CD14-positive monocyte (primary cell): Measurements from ENCODE around the gene LRP6. TPM values are rescaled to one million over a fixed set of nuclear protein-coding genes. Genes with fewer than 3 reads are reported as not detected.
"Not testable (repeated sequence)": the region's sequence is repeated elsewhere in the genome, so short reads cannot be mapped to it uniquely, and the experiment has no call there.

Experiments used
- DNase-seq, 3 donors: peaks; one replicate each; pipeline ENCODE4 v3.0.0-alpha.2; 2011 to 2022
- H2AFZ ChIP-seq: 2 replicates; pipeline ENCODE4 v1.6.0; 2012; ENCODE audit warnings: mild to moderate bottlenecking, low read depth, low read length, inconsistent platforms; ENCODE audit not compliant: insufficient read depth, poor library complexity, severe bottlenecking
- H3K27ac ChIP-seq, 2 donors: 1 replicate in 1 of 2; 2 replicates in 1 of 2; pipeline ENCODE4 v1.5.1; 2012 to 2013; ENCODE audit warnings: low read length in 2 of 2, control low read depth in 1 of 2, inconsistent platforms in 1 of 2, low read depth in 1 of 2, mild to moderate bottlenecking in 1 of 2
- H3K27me3 ChIP-seq, 2 donors: one replicate each; pipeline versions ENCODE4 v1.6.0 to v1.6.1; 2011 to 2013; ENCODE audit warnings: low read length in 2 of 2; ENCODE audit not compliant: control insufficient read depth in 2 of 2, insufficient read depth in 2 of 2
- H3K36me3 ChIP-seq, 2 donors: replicated peaks in 1 of 2; 1 replicate in 1 of 2; 2 replicates in 1 of 2; pipeline versions ENCODE4 v1.5.1 to v1.6.1; 2012 to 2013; ENCODE audit warnings: low read length in 2 of 2, control low read depth in 1 of 2, inconsistent platforms in 1 of 2, mild to moderate bottlenecking in 1 of 2; ENCODE audit not compliant: insufficient read depth in 2 of 2, control insufficient read depth in 1 of 2
- H3K4me1 ChIP-seq, 2 donors: 1 replicate in 1 of 2; 2 replicates in 1 of 2; pipeline versions ENCODE4 v1.5.1 to v1.6.1; 2012 to 2013; ENCODE audit warnings: low read length in 2 of 2, control low read depth in 1 of 2, inconsistent platforms in 1 of 2, mild to moderate bottlenecking in 1 of 2, moderate library complexity in 1 of 2; ENCODE audit not compliant: insufficient read depth in 2 of 2, control insufficient read depth in 1 of 2
- H3K4me2 ChIP-seq: replicated peaks from 2 replicates; pipeline ENCODE3; 2012; ENCODE audit warnings: low read length, moderate library complexity, mild to moderate bottlenecking; ENCODE audit not compliant: poor library complexity, severe bottlenecking; ENCODE audit errors: extremely low read depth
- H3K4me3 ChIP-seq, 3 experiments: fragments of 200-600 bp in 1 of 3; sonication (generic) in 1 of 3; replicated peaks in 1 of 3; 1 replicate in 2 of 3; 2 replicates in 1 of 3; pipeline ENCODE4 v1.5.1; 2011 to 2013; ENCODE audit warnings: low read length in 3 of 3, mild to moderate bottlenecking in 3 of 3, control low read depth in 2 of 3, low read depth in 2 of 3, inconsistent platforms in 1 of 3, moderate library complexity in 1 of 3
- H3K79me2 ChIP-seq: 2 replicates; pipeline ENCODE4 v1.6.0; 2012; ENCODE audit warnings: mild to moderate bottlenecking, control low read depth, inconsistent platforms, low read length, moderate library complexity; ENCODE audit not compliant: insufficient read depth
- H3K9ac ChIP-seq: 2 replicates; pipeline ENCODE4 v1.6.0; 2017; ENCODE audit warnings: low read length, mild to moderate bottlenecking; ENCODE audit not compliant: insufficient read depth, poor library complexity, severe bottlenecking
- H3K9me3 ChIP-seq, 2 donors: replicated peaks in 1 of 2; 1 replicate in 1 of 2; 2 replicates in 1 of 2; pipeline versions ENCODE4 v1.5.1 to v1.6.1; 2012 to 2013; ENCODE audit warnings: low read length in 2 of 2, control low read depth in 1 of 2; ENCODE audit not compliant: control insufficient read depth in 1 of 2, insufficient read depth in 1 of 2
- H4K20me1 ChIP-seq: 2 replicates; pipeline ENCODE4 v1.6.0; 2012; ENCODE audit warnings: mild to moderate bottlenecking, low read length, control low read depth, moderate library complexity; ENCODE audit not compliant: insufficient read depth
- H3K27ac Mint-ChIP-seq, 7 donors: one replicate each; pipeline ENCODE4 v1.8.0; 2020; ENCODE audit warnings: mild to moderate bottlenecking in 7 of 7, mixed read lengths in 7 of 7, moderate library complexity in 6 of 7, inconsistent platforms in 2 of 7
- H3K27me3 Mint-ChIP-seq, 3 donors: one replicate each; pipeline ENCODE4 v1.8.0; 2021 to 2022; ENCODE audit warnings: low read depth in 3 of 3, mild to moderate bottlenecking in 3 of 3, mixed read lengths in 3 of 3, moderate library complexity in 3 of 3, inconsistent platforms in 1 of 3
- H3K36me3 Mint-ChIP-seq, 2 donors: one replicate each; pipeline ENCODE4 v1.8.0; 2020; ENCODE audit warnings: mixed read lengths in 2 of 2, inconsistent platforms in 1 of 2, mild to moderate bottlenecking in 1 of 2
- H3K4me1 Mint-ChIP-seq: one replicate; pipeline ENCODE4 v1.8.0; 2020; ENCODE audit warnings: mild to moderate bottlenecking, mixed read lengths
- H3K4me3 Mint-ChIP-seq, 2 donors: one replicate each; pipeline ENCODE4 v1.8.0; 2020; ENCODE audit warnings: mild to moderate bottlenecking in 2 of 2, mixed read lengths in 2 of 2, moderate library complexity in 1 of 2
- H3K9me3 Mint-ChIP-seq, 7 donors: one replicate each; pipeline ENCODE4 v1.8.0; 2020 to 2022; ENCODE audit warnings: mixed read lengths in 7 of 7, mild to moderate bottlenecking in 6 of 7, moderate library complexity in 6 of 7, inconsistent platforms in 2 of 7
- WGBS: methylation state at CpG from one replicate; pipeline ENCODE4 v1.1.5; 2013; ENCODE audit warnings: missing lambda C conversion rate; ENCODE audit not compliant: insufficient coverage; 5-methylcytosine and 5-hydroxymethylcytosine counted together
- intact Hi-C, 2 donors: fragments of 100-400 bp; cut with micrococcal nuclease; formaldehyde crosslinking; loops; one replicate each; pipeline versions ENCODE4 v1.15.0 to v1.15.1; 2023
- polyA plus RNA-seq, 3 donors: library from polyadenylated mRNA; depleted of rRNA in 1 of 3; unstranded in 2 of 3; stranded (reverse) in 1 of 3; fragments of 300-500 nt in 2 of 3; fragments of >200 nt in 1 of 3; fragmentation: Illumina TruSeq in 2 of 3; gene quantifications; 1 replicate in 2 of 3; 2 replicates in 1 of 3; pipeline ENCODE4 v1.2.3, GENCODE V29; 2012 to 2021
- TF ChIP-seq, protein P1 (sequence below): fragments of 200-600 bp; IDR thresholded peaks from one replicate; pipeline ENCODE4 v1.8.0; 2022; ENCODE audit warnings: antibody characterized with exemption, mild to moderate bottlenecking

Gene LRP6
- polyA plus RNA-seq, 3 donors: 0.08 TPM; not detected in 2

DNA sequence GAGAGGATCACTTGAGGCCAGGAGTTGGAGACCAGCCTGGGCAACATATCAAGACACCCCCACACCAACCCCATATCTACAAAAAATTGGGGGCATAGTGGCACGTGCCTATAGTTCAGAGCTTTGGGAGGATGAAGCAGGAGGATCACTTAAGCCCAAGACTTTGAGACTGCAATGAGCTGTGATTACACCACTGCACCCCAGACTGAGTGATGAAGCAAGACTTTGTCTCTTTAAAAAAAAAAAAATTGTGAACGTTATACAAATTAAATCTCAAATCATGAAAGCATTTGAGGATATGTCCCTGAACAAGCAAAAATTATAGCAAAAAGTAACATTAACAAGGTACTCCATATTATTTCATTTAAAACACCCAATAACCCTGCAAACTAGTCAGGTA lies 2.9 kb downstream of the LRP6 start:
- whole genome bisulfite sequencing: 20% methylated on average over 1 of the region's 2 CpGs
- peaks cover 0 to 18% (median 0%) of the 10 kb centered on the region in 7 donors for H3K9me3 Mint-ChIP-seq
- peaks cover 2 to 10% of the 10 kb centered on the region in 2 donors for H3K36me3 Mint-ChIP-seq
- Histone ChIP-seq H3K4me1 (peaks cover 15 to 20% of the 10 kb centered on the region in 2 donors), H3K36me3 (no peaks in the 10 kb centered on the region), H4K20me1 (no peaks in the 10 kb centered on the region), H3K79me2 (no peaks in the 10 kb centered on the region), H3K27ac (no peak overlapping the region), H3K9me3 (peaks cover 0 to 8% of the 10 kb centered on the region in 2 donors), H3K9ac (no peak overlapping the region), H2AFZ (no peak overlapping the region), H3K4me3 (no peak overlapping the region), H3K27me3 (peaks cover 41 to 51% of the 10 kb centered on the region in 2 donors), H3K4me2 (no peak overlapping the region)
- peak overlapping the region in 1 of 2 donors; percentile 26 for H3K4me3 Mint-ChIP-seq
- no peak for DNase-seq
- H3K27ac Mint-ChIP-seq: no peak overlapping the region
- intact Hi-C loops: no loop called here
- peaks cover 49 to 65% (median 56%) of the 10 kb centered on the region in 3 donors for H3K27me3 Mint-ChIP-seq
- TF ChIP-seq, protein P1, sequence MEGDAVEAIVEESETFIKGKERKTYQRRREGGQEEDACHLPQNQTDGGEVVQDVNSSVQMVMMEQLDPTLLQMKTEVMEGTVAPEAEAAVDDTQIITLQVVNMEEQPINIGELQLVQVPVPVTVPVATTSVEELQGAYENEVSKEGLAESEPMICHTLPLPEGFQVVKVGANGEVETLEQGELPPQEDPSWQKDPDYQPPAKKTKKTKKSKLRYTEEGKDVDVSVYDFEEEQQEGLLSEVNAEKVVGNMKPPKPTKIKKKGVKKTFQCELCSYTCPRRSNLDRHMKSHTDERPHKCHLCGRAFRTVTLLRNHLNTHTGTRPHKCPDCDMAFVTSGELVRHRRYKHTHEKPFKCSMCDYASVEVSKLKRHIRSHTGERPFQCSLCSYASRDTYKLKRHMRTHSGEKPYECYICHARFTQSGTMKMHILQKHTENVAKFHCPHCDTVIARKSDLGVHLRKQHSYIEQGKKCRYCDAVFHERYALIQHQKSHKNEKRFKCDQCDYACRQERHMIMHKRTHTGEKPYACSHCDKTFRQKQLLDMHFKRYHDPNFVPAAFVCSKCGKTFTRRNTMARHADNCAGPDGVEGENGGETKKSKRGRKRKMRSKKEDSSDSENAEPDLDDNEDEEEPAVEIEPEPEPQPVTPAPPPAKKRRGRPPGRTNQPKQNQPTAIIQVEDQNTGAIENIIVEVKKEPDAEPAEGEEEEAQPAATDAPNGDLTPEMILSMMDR: no peak
- H3K4me1 Mint-ChIP-seq: peaks cover 23% of the 10 kb centered on the region

DNA sequence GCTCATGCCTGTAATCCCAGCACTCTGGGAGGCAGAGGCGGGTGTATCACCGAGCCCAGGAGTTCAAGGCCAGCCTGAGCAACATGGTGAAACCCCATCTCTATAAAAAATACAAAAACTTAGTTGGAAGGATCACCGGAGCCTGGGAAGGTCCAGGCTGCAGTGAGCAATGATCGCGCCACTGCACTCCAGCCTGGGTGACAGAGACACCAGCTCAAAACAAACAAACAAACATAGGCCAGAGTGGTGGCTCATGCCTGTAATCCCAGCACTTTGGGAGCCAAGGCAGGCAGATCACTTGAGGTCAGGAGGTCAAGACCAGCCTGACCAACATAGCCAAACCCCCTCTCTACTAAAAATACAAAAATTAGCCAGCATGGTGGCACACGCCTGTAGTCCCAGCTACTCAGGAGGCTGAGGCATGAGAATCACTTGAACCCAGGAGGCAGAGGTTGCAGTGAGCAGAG lies 10.5 kb downstream of the LRP6 start:
- H3K36me3 ChIP-seq, DNase-seq, H3K9me3 Mint-ChIP-seq, H3K4me1 ChIP-seq, H3K27me3 Mint-ChIP-seq, intact Hi-C loops, H3K9ac ChIP-seq, H3K4me1 Mint-ChIP-seq, H3K79me2 ChIP-seq, H3K27ac ChIP-seq, H3K4me2 ChIP-seq, H3K4me3 ChIP-seq, H3K36me3 Mint-ChIP-seq, H3K4me3 Mint-ChIP-seq, H3K27ac Mint-ChIP-seq, H2AFZ ChIP-seq, H4K20me1 ChIP-seq, H3K27me3 ChIP-seq, H3K9me3 ChIP-seq: not testable (repeated sequence)
- 100% methylated on average over 3 of the region's 6 CpGs for WGBS
